Keratinocyte (primary cell): Measurements from ENCODE around the gene ZBTB34. TPM values are rescaled to one million over a fixed set of nuclear protein-coding genes. Genes with fewer than 3 reads are reported as not detected.

Experiments used
- DNase-seq: peaks from one replicate; pipeline ENCODE4 v3.0.0-alpha.2; 2011; ENCODE audit warnings: low read depth, missing footprints, low spot score
- FAIRE-seq: peaks from 2 replicates; lab custom pipeline; 2011; peaks lifted over from hg19 to GRCh38; lab: Jason Lieb, UNC
- H2AFZ ChIP-seq: 2 replicates; pipeline ENCODE4 v1.6.0; 2012; ENCODE audit warnings: low read length, control low read depth, inconsistent platforms; ENCODE audit not compliant: control insufficient read depth
- H3K27ac ChIP-seq: 2 replicates; pipeline ENCODE4 v1.5.1; 2011; ENCODE audit warnings: low read length; ENCODE audit not compliant: control insufficient read depth, insufficient read depth
- H3K27me3 ChIP-seq: 3 replicates; pipeline ENCODE4 v1.6.0; 2011; ENCODE audit warnings: low read length; ENCODE audit not compliant: control insufficient read depth, insufficient read depth; ENCODE audit errors: extremely low read depth
- H3K36me3 ChIP-seq, 2 experiments: 2 replicates in 1 of 2; 3 replicates in 1 of 2; pipeline ENCODE4 v1.5.1; 2011; ENCODE audit warnings: low read length in 2 of 2, mild to moderate bottlenecking in 1 of 2; ENCODE audit not compliant: control insufficient read depth in 2 of 2, insufficient read depth in 2 of 2; ENCODE audit errors: extremely low read depth in 1 of 2
- H3K4me1 ChIP-seq: 3 replicates; pipeline ENCODE4 v1.5.1; 2011; ENCODE audit warnings: low read length; ENCODE audit not compliant: control insufficient read depth, insufficient read depth; ENCODE audit errors: extremely low read depth
- H3K4me2 ChIP-seq: 3 replicates; pipeline ENCODE4 v1.6.0; 2011; ENCODE audit warnings: low read depth, low read length; ENCODE audit not compliant: control insufficient read depth, insufficient read depth; ENCODE audit errors: extremely low read depth
- H3K4me3 ChIP-seq, 3 experiments: fragments of 200-600 bp in 1 of 3; sonication (generic) in 1 of 3; 2 replicates in 2 of 3; 3 replicates in 1 of 3; pipeline ENCODE4 v1.5.1; 2011 to 2016; ENCODE audit warnings: low read length in 3 of 3, mild to moderate bottlenecking in 3 of 3, control low read depth in 2 of 3, inconsistent platforms in 1 of 3, low read depth in 1 of 3, mixed read lengths in 1 of 3, mixed run types in 1 of 3, moderate library complexity in 1 of 3; ENCODE audit not compliant: control insufficient read depth in 2 of 3, insufficient read depth in 2 of 3; ENCODE audit errors: extremely low read depth in 1 of 3
- H3K79me2 ChIP-seq: 2 replicates; pipeline ENCODE4 v1.6.0; 2012; ENCODE audit warnings: low read length; ENCODE audit not compliant: control insufficient read depth, insufficient read depth
- H3K9ac ChIP-seq: 3 replicates; pipeline ENCODE4 v1.6.0; 2011; ENCODE audit warnings: low read length; ENCODE audit not compliant: control insufficient read depth, insufficient read depth; ENCODE audit errors: extremely low read depth
- H3K9me1 ChIP-seq: 3 replicates; pipeline ENCODE4 v1.6.0; 2011; ENCODE audit warnings: low read length; ENCODE audit not compliant: control insufficient read depth, insufficient read depth; ENCODE audit errors: extremely low read depth
- H3K9me3 ChIP-seq: 2 replicates; pipeline ENCODE4 v1.5.1; 2012; ENCODE audit warnings: low read depth, low read length; ENCODE audit not compliant: control insufficient read depth
- H4K20me1 ChIP-seq: 3 replicates; pipeline ENCODE4 v1.6.0; 2011; ENCODE audit warnings: low read length; ENCODE audit not compliant: control insufficient read depth, insufficient read depth; ENCODE audit errors: extremely low read depth
- EZH2 ChIP-seq: IDR thresholded peaks from one replicate; pipeline ENCODE4 v1.6.1; 2012; ENCODE audit warnings: inconsistent platforms, mild to moderate bottlenecking, low read length, moderate library complexity
- dilution Hi-C: fragments of 300-500 bp; cut with MboI; formaldehyde crosslinking; loops from one replicate; pipeline ENCODE4 v1.7.0; 2020; ENCODE audit warnings: low sequenced_read_pairs; ENCODE audit not compliant: extremely low pct_ligation_motif_present
- polyA plus RNA-seq, 5 experiments: library from polyadenylated mRNA; depleted of rRNA in 3 of 5; stranded (reverse) in 3 of 5; stranded (forward) in 1 of 5; unstranded in 1 of 5; fragments of >200 nt; gene quantifications; 1 replicate in 1 of 5; 2 replicates in 3 of 5; 3 replicates in 1 of 5; pipeline versions ENCODE4 v1.2.1 to v1.2.3, GENCODE V29; 2011 to 2012; ENCODE audit warnings: missing spikeins in 2 of 5, low read depth in 1 of 5, low replicate concordance in 1 of 5
- TF ChIP-seq, protein P1 (sequence below), 3 experiments: IDR thresholded peaks in 1 of 3; conservative IDR thresholded peaks in 1 of 3; optimal IDR thresholded peaks in 1 of 3; 2 replicates in 2 of 3; 3 replicates in 1 of 3; pipeline versions ENCODE3 to v1.5.1; 2011; ENCODE audit warnings: low read length in 3 of 3, mild to moderate bottlenecking in 3 of 3, moderate library complexity in 2 of 3, control low read depth in 1 of 3, inconsistent platforms in 1 of 3; ENCODE audit not compliant: insufficient read depth in 2 of 3; ENCODE audit errors: extremely low read depth in 1 of 3

Gene ZBTB34
- polyA plus RNA-seq, 1 donor (not counting 4 experiments of a cell fraction or from before 2014, with no cell fraction given), result 6.4 TPM

DNA sequence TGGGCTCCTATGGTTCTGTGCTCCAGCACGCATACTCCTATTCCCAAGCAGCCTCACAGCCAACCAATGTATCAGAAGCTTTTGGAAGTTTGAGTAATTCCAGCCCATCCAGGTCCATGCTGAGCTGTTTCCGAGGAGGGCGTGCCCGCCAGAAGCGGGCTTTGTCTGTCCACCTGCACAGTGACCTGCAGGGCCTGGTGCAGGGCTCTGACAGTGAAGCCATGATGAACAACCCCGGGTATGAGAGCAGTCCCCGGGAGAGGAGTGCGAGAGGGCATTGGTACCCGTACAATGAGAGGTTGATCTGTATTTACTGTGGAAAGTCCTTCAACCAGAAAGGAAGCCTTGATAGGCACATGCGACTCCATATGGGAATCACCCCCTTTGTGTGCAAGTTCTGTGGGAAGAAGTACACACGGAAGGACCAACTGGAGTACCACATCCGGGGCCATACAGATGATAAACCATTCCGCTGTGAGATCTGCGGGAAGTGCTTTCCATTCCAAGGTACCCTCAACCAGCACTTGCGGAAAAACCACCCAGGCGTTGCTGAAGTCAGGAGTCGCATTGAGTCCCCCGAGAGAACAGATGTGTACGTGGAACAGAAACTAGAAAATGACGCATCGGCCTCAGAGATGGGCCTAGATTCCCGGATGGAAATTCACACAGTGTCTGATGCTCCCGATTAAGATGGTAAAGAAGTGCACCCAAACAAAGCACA lies 19.9 kb downstream of the ZBTB34 start:
- peaks cover 2% of the 10 kb centered on the region for H3K79me2 ChIP-seq
- no peak for TF ChIP-seq EZH2
- TF ChIP-seq, protein P1, sequence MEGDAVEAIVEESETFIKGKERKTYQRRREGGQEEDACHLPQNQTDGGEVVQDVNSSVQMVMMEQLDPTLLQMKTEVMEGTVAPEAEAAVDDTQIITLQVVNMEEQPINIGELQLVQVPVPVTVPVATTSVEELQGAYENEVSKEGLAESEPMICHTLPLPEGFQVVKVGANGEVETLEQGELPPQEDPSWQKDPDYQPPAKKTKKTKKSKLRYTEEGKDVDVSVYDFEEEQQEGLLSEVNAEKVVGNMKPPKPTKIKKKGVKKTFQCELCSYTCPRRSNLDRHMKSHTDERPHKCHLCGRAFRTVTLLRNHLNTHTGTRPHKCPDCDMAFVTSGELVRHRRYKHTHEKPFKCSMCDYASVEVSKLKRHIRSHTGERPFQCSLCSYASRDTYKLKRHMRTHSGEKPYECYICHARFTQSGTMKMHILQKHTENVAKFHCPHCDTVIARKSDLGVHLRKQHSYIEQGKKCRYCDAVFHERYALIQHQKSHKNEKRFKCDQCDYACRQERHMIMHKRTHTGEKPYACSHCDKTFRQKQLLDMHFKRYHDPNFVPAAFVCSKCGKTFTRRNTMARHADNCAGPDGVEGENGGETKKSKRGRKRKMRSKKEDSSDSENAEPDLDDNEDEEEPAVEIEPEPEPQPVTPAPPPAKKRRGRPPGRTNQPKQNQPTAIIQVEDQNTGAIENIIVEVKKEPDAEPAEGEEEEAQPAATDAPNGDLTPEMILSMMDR (optimal IDR thresholded peaks at IDR 0.05 in 1 of 3, IDR thresholded peaks at IDR 0.05 in 1 of 3, conservative IDR thresholded peaks at IDR 0.05 in 1 of 3; ENCODE audit: extremely low read depth in 1 of 3, insufficient read depth in 2 of 3, low read length in 3 of 3), result no peak
- no peaks in the 10 kb centered on the region for H3K4me1 ChIP-seq
- no peak overlapping the region for H2AFZ ChIP-seq
- no peaks in the 10 kb centered on the region for H3K9me3 ChIP-seq
- H3K36me3 ChIP-seq, result peaks cover 15 to 24% of the 10 kb centered on the region in 2 experiments
- H3K4me3 ChIP-seq, result no peak overlapping the region
- H3K9me1 ChIP-seq, result peaks cover 4% of the 10 kb centered on the region
- FAIRE-seq (no peak), DNase-seq (no peak)
- peaks cover 2% of the 10 kb centered on the region for H4K20me1 ChIP-seq
- no peaks in the 10 kb centered on the region for H3K27me3 ChIP-seq
- no peak overlapping the region for H3K9ac ChIP-seq
- H3K27ac ChIP-seq, result no peak overlapping the region
- H3K4me2 ChIP-seq, result no peak overlapping the region
- dilution Hi-C loops, result no loop called here

DNA sequence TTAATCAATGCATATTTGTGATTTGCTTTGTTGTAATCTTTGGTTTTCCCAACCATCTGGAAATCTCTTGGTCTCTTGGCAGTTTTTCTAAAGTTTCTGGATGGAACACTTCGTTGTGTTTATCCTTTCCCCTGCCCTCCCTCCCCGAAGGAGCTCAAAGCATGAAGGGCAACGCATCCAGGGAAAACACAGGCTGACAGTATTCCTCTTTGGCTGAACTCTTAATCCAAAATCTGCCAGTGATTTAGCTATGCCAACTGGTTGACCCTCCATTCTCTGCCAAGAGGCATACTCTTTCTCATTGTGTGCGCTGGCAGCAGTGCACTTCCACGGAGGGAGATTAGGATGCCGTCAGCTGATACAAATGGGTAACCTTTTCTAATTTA lies 20.5 kb downstream of the ZBTB34 start:
- peaks cover 2% of the 10 kb centered on the region for H4K20me1 ChIP-seq
- no peaks in the 10 kb centered on the region for H3K9me3 ChIP-seq
- dilution Hi-C loops, result no loop called here
- H3K27me3 ChIP-seq, result no peaks in the 10 kb centered on the region
- no peak overlapping the region for H3K9ac ChIP-seq
- FAIRE-seq (no peak), DNase-seq (no peak)
- peaks cover 2% of the 10 kb centered on the region for H3K79me2 ChIP-seq
- no peak overlapping the region for H2AFZ ChIP-seq
- H3K4me3 ChIP-seq, result no peak overlapping the region
- peaks cover 15 to 24% of the 10 kb centered on the region in 2 experiments for H3K36me3 ChIP-seq
- no peak overlapping the region for H3K4me2 ChIP-seq
- H3K4me1 ChIP-seq, result no peaks in the 10 kb centered on the region
- H3K9me1 ChIP-seq, result peaks cover 4% of the 10 kb centered on the region
- TF ChIP-seq EZH2, result no peak
- TF ChIP-seq, protein P1 (optimal IDR thresholded peaks at IDR 0.05 in 1 of 3, IDR thresholded peaks at IDR 0.05 in 1 of 3, conservative IDR thresholded peaks at IDR 0.05 in 1 of 3; ENCODE audit: extremely low read depth in 1 of 3, insufficient read depth in 2 of 3, low read length in 3 of 3), result no peak
- no peak overlapping the region for H3K27ac ChIP-seq
